OCI-LY1 (cell line): ENCODE results near the gene ACAP2.

Experiments
- EZH2 ChIP-seq: fragments of 200-600 bp; sonication (generic), shearing (Covaris generic); IDR thresholded peaks from 2 replicates; pipeline ENCODE4 v1.8.0; 2017; ENCODE audit warnings: borderline replicate concordance, mixed run types, mild to moderate bottlenecking, antibody characterized with exemption, low read length, moderate library complexity, mixed read lengths
- TF ChIP-seq, protein P1 (sequence below): fragments of 200-600 bp; sonication (generic), shearing (Covaris generic); IDR thresholded peaks from 2 replicates; pipeline ENCODE4 v1.5.1; 2017; ENCODE audit warnings: mild to moderate bottlenecking, antibody characterized with exemption, low read length, moderate library complexity, mixed read lengths

DNA sequence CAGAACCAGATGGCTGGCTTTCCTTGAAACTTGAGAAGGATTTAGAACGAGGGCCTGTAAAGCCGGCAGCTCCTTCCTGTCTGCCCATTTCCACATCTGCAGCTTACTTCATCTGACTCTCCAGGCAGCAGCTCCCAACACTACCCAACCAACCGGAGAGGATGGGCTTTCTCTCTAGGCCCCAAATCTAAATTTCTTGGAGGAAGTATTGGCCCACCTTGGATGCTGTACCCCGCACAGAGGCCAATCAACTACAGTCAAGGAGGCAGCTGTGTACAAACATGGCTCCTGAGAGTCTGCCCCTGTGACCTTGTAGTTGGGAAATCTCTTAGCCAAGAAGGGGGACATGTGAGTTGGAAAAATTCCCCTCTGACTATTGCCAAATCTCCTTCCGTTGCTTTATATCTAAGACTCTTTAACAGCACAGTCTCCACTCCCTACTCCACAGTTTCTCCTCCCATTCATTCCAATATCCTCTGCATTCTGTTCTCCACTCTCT is 8.0 kb upstream of the ACAP2 start:
- TF ChIP-seq, protein P1, sequence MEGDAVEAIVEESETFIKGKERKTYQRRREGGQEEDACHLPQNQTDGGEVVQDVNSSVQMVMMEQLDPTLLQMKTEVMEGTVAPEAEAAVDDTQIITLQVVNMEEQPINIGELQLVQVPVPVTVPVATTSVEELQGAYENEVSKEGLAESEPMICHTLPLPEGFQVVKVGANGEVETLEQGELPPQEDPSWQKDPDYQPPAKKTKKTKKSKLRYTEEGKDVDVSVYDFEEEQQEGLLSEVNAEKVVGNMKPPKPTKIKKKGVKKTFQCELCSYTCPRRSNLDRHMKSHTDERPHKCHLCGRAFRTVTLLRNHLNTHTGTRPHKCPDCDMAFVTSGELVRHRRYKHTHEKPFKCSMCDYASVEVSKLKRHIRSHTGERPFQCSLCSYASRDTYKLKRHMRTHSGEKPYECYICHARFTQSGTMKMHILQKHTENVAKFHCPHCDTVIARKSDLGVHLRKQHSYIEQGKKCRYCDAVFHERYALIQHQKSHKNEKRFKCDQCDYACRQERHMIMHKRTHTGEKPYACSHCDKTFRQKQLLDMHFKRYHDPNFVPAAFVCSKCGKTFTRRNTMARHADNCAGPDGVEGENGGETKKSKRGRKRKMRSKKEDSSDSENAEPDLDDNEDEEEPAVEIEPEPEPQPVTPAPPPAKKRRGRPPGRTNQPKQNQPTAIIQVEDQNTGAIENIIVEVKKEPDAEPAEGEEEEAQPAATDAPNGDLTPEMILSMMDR: no peak
- TF ChIP-seq EZH2: no peak
